IPS DF 6.9 (cell line): ENCODE results near the gene KPNA1.

Experiments used
- DNase-seq: peaks from one replicate; pipeline ENCODE4 v3.0.0-alpha.2; 2013; ENCODE audit warnings: low read depth, low spot score
- H3K27ac ChIP-seq: one replicate; pipeline ENCODE4 v1.5.1; 2013; ENCODE audit warnings: low read length, control low read depth
- H3K27me3 ChIP-seq: 2 replicates; pipeline ENCODE4 v1.6.1; 2013; ENCODE audit warnings: mild to moderate bottlenecking, low read length; ENCODE audit not compliant: control insufficient read depth, insufficient read depth
- H3K36me3 ChIP-seq: 2 replicates; pipeline ENCODE4 v1.6.1; 2013; ENCODE audit warnings: low read length; ENCODE audit not compliant: control insufficient read depth, insufficient read depth
- H3K4me1 ChIP-seq: 2 replicates; pipeline ENCODE4 v1.6.1; 2013; ENCODE audit warnings: low read length; ENCODE audit not compliant: control insufficient read depth, insufficient read depth
- H3K4me3 ChIP-seq: 2 replicates; pipeline ENCODE4 v1.5.1; 2013; ENCODE audit warnings: mild to moderate bottlenecking, low read length
- H3K9me3 ChIP-seq: 2 replicates; pipeline ENCODE4 v1.6.1; 2013; ENCODE audit warnings: low read length, inconsistent platforms; ENCODE audit not compliant: control insufficient read depth, insufficient read depth
- WGBS: extraction: QIAGEN DNeasy Blood & Tissue Kit; methylation state at CpG from one replicate; pipeline ENCODE4 v1.1.7; 2013; ENCODE audit warnings: mixed read lengths, missing lambda C conversion rate; ENCODE audit not compliant: insufficient read length, insufficient coverage; 5-methylcytosine and 5-hydroxymethylcytosine counted together

KPNA1 gene

GRCh38 chr3:122389197-122389596, 125.5 kb downstream of the KPNA1 start:
- no peaks in the 10 kb centered on the region for H3K4me1 ChIP-seq

GRCh38 chr3:122387709-122388108, 127.0 kb downstream of the KPNA1 start:
- H3K27me3 ChIP-seq = no peaks in the 10 kb centered on the region
- no CpG with 5 or more reads among the region's 3 CpGs for WGBS

More at GRCh38 chr3:122389197-122389596, 125.5 kb downstream of the KPNA1 start:
- no peak overlapping the region for H3K27ac ChIP-seq
- H3K36me3 ChIP-seq = no peaks in the 10 kb centered on the region
- no peaks in the 10 kb centered on the region for H3K27me3 ChIP-seq
- no peak for DNase-seq
- no peak overlapping the region for H3K4me3 ChIP-seq
- no peaks in the 10 kb centered on the region for H3K9me3 ChIP-seq

GRCh38 chr3:122383771-122384697, 130.7 kb downstream of the KPNA1 start, which contains the start of gene FAM162A:
TSS of gene FAM162A (plus strand) at chr3:122384182. CDS start at chr3:122384266, 84 bp downstream.
- H3K4me1 ChIP-seq = no peaks in the 10 kb centered on the region
- peak; percentile 94 for DNase-seq
- no CpG with 5 or more reads among the region's 52 CpGs for WGBS
- no peaks in the 10 kb centered on the region for H3K9me3 ChIP-seq
- H3K4me3 ChIP-seq = peak within 1 kb of the TSS; percentile 98
- no peaks in the 10 kb centered on the region for H3K36me3 ChIP-seq
- no peaks in the 10 kb centered on the region for H3K27me3 ChIP-seq
- H3K27ac ChIP-seq = no peak within 1 kb of the TSS

More at GRCh38 chr3:122387709-122388108, 127.0 kb downstream of the KPNA1 start:
- H3K9me3 ChIP-seq = no peaks in the 10 kb centered on the region
- no peak overlapping the region for H3K27ac ChIP-seq
- no peaks in the 10 kb centered on the region for H3K4me1 ChIP-seq
- H3K36me3 ChIP-seq = no peaks in the 10 kb centered on the region
- no peak overlapping the region for H3K4me3 ChIP-seq
- no peak for DNase-seq

- Histone ChIP-seq H3K4me1 (no peaks in the 10 kb centered on the region), H3K4me3 (peak within 1 kb of the TSS; percentile 98)
Measured at GRCh38 chr3:122382888-122383666, 131.7 kb downstream of the KPNA1 start, which contains the start of gene MIX23. TSS of gene MIX23 (minus strand) at chr3:122383231. CDS start at chr3:122383224, 7 bp downstream.

GRCh38 chr3:122377975-122378374, 136.8 kb downstream of the KPNA1 start:
- H3K4me3 ChIP-seq = no peak overlapping the region
- no peaks in the 10 kb centered on the region for H3K27me3 ChIP-seq
- H3K9me3 ChIP-seq = no peaks in the 10 kb centered on the region
- DNase-seq = no peak
- H3K27ac ChIP-seq = no peak overlapping the region
- no peaks in the 10 kb centered on the region for H3K4me1 ChIP-seq
- H3K36me3 ChIP-seq = no peaks in the 10 kb centered on the region; the same call in 1 of the 2 replicates
- WGBS = no CpG with 5 or more reads among the region's 4 CpGs

More at GRCh38 chr3:122382888-122383666, 131.7 kb downstream of the KPNA1 start, which contains the start of gene MIX23:
- no peak within 1 kb of the TSS for H3K27ac ChIP-seq
- no peaks in the 10 kb centered on the region for H3K36me3 ChIP-seq
- peak; percentile 57 for DNase-seq
- H3K27me3 ChIP-seq = no peaks in the 10 kb centered on the region
- WGBS = no CpG with 5 or more reads among the region's 31 CpGs
- no peaks in the 10 kb centered on the region for H3K9me3 ChIP-seq

- no peaks in the 10 kb centered on the region; the same call in 1 of the 2 replicates for H3K36me3 ChIP-seq
- no peaks in the 10 kb centered on the region for H3K4me1 ChIP-seq
- WGBS = 100% methylated on average over 1 of the region's 1 CpG
- DNase-seq = no peak
- no peaks in the 10 kb centered on the region for H3K27me3 ChIP-seq
- no peak overlapping the region for H3K27ac ChIP-seq
- H3K9me3 ChIP-seq = no peaks in the 10 kb centered on the region
- H3K4me3 ChIP-seq = no peak overlapping the region
Measured at GRCh38 chr3:122374034-122374433, 140.7 kb downstream of the KPNA1 start.
